Stomach (tissue), 9 donors: ENCODE results near the gene CS. TPM values are rescaled to one million over a fixed set of nuclear protein-coding genes. Genes with fewer than 3 reads are reported as not detected.
A peak's percentile ranks its signal among the peaks of the same experiment; 100 is the strongest.

Experiments used
- DNase-seq, 2 donors: peaks; one replicate each; pipeline versions ENCODE4 v3.0.0 to v3.0.0-alpha.2; 2013 to 2019
- H3K27ac ChIP-seq, 5 donors: fragments of 200-600 bp in 4 of 5; sonication (generic) in 4 of 5; one replicate each; pipeline ENCODE4 v1.5.1; 2013 to 2019; ENCODE audit warnings: mild to moderate bottlenecking in 1 of 5, moderate library complexity in 1 of 5
- H3K27me3 ChIP-seq, 3 donors: fragments of 200-600 bp; sonication (generic); one replicate each; pipeline ENCODE4 v1.5.1; 2017 to 2019; ENCODE audit warnings: mixed run types in 1 of 3
- H3K36me3 ChIP-seq, 4 donors: fragments of 200-600 bp; sonication (generic); 1 replicate in 3 of 4; 2 replicates in 1 of 4; pipeline ENCODE4 v1.5.1; 2016 to 2019
- H3K4me1 ChIP-seq, 4 donors: fragments of 200-600 bp; sonication (generic); one replicate each; pipeline ENCODE4 v1.5.1; 2016 to 2019
- H3K4me3 ChIP-seq, 4 donors: fragments of 200-600 bp; sonication (generic) in 3 of 4; one replicate each; pipeline ENCODE4 v1.5.1; 2016 to 2019; ENCODE audit warnings: mild to moderate bottlenecking in 1 of 4
- H3K9me3 ChIP-seq, 4 donors: fragments of 200-600 bp; sonication (generic); one replicate each; pipeline ENCODE4 v1.5.1; 2016 to 2019
- CTCF ChIP-seq, 7 experiments: fragments of 450-650 bp in 4 of 7; fragments of 200-600 bp in 3 of 7; sonication (generic) in 3 of 7; IDR thresholded peaks; one replicate each; pipeline ENCODE4 v1.5.1; 2016 to 2019; ENCODE audit warnings: antibody characterized with exemption in 7 of 7, control low read depth in 2 of 7, mild to moderate bottlenecking in 1 of 7
- EP300 ChIP-seq: sonication (generic); formaldehyde crosslinking; IDR thresholded peaks from one replicate; pipeline ENCODE4 v1.6.1; 2017; ENCODE audit warnings: antibody characterized with exemption
- POLR2A ChIP-seq, 4 donors: fragments of 450-650 bp; IDR thresholded peaks; one replicate each; pipeline ENCODE4 v1.6.1; 2016; ENCODE audit warnings: antibody characterized with exemption in 4 of 4, control low read depth in 2 of 4, mild to moderate bottlenecking in 1 of 4, moderate library complexity in 1 of 4
- POLR2AphosphoS5 ChIP-seq, 3 donors: sonication (generic); formaldehyde crosslinking; IDR thresholded peaks; one replicate each; pipeline ENCODE4 v1.6.1; 2016; ENCODE audit warnings: antibody characterized with exemption in 3 of 3
- WGBS, 5 donors: extraction: QIAGEN DNeasy Blood & Tissue Kit in 3 of 5; methylation state at CpG; one replicate each; pipeline versions ENCODE4 v1.1.5 to v1.1.7; 2013 to 2018; 5-methylcytosine and 5-hydroxymethylcytosine counted together
- intact Hi-C: fragments of 100-400 bp; cut with DNase I; formaldehyde crosslinking; loops from one replicate; pipeline ENCODE4 v1.15.1; 2023; ENCODE audit warnings: low total_unique reads
- polyA plus RNA-seq, 3 donors: library from polyadenylated mRNA; stranded (reverse); fragments of 200-250 nt; gene quantifications; one replicate each; pipeline ENCODE4 v1.2.3, GENCODE V29; 2013
- total RNA-seq, 5 donors: library from RNA; depleted of rRNA; stranded (reverse); fragments of >200 nt; gene quantifications; one replicate each; pipeline versions ENCODE4 v1.1.0 to v1.2.3, GENCODE V29; 2014 to 2016
- donor health status: healthy with polysubstance abuse.
- donor health status: Bipolar disorder and iron deficiency.
- donor health status: healthy.

CS gene
- total and polyA plus RNA-seq, 8 donors = 51.9 to 174 (median 114) TPM

GRCh38 chr12:56307221-56307965 lies 7.3 kb upstream of the CS start:
- no peak for TF ChIP-seq POLR2AphosphoS5 (IDR thresholded peaks at IDR 0.05)
- TF ChIP-seq EP300 = no peak
- no peak for TF ChIP-seq CTCF (IDR thresholded peaks at IDR 0.05)
- TF ChIP-seq POLR2A (IDR thresholded peaks at IDR 0.05) = no peak
- intact Hi-C loops = no loop called here
- H3K4me3 ChIP-seq = no peak overlapping the region
- H3K27ac ChIP-seq = no peak overlapping the region
- H3K36me3 ChIP-seq = peaks cover 23 to 86% (median 82%) of the 10 kb centered on the region in 4 donors
- no peaks in the 10 kb centered on the region for H3K9me3 ChIP-seq
- H3K27me3 ChIP-seq = no peaks in the 10 kb centered on the region
- DNase-seq = no peak
- WGBS, 5 donors = 95 to 96% (median 96%) methylated on average over 7 of the region's 7 CpGs
- H3K4me1 ChIP-seq = peaks cover 0 to 7% (median 3%) of the 10 kb centered on the region in 4 donors

- DNase-seq = no peak
- no peak overlapping the region for H3K27ac ChIP-seq
- H3K9me3 ChIP-seq = no peaks in the 10 kb centered on the region
- peaks cover 10 to 63% (median 59%) of the 10 kb centered on the region in 4 donors for H3K36me3 ChIP-seq
- H3K4me1 ChIP-seq = peaks cover 12 to 26% (median 21%) of the 10 kb centered on the region in 4 donors
- intact Hi-C loops = no loop called here
- WGBS, 5 donors = 89 to 93% (median 93%) methylated on average over 8 of the region's 8 CpGs
- H3K27me3 ChIP-seq = no peaks in the 10 kb centered on the region
- no peak overlapping the region for H3K4me3 ChIP-seq
- TF ChIP-seq EP300 (no peak), POLR2A (IDR thresholded peaks at IDR 0.05) (no peak), POLR2AphosphoS5 (IDR thresholded peaks at IDR 0.05) (no peak), CTCF (IDR thresholded peaks at IDR 0.05) (no peak)
These were observed 4.9 kb upstream of the CS start for GRCh38 chr12:56304872-56305590.

- DNase-seq = no peak
- Histone ChIP-seq H3K4me3 (no peak overlapping the region), H3K27me3 (no peaks in the 10 kb centered on the region), H3K36me3 (peaks cover 3 to 55% (median 51%) of the 10 kb centered on the region in 4 donors), H3K9me3 (no peaks in the 10 kb centered on the region), H3K4me1 (peaks cover 14 to 29% (median 24%) of the 10 kb centered on the region in 4 donors), H3K27ac (no peak overlapping the region)
- TF ChIP-seq EP300 (no peak), POLR2AphosphoS5 (IDR thresholded peaks at IDR 0.05) (no peak), CTCF (IDR thresholded peaks at IDR 0.05) (no peak), POLR2A (IDR thresholded peaks at IDR 0.05) (no peak)
- intact Hi-C loops = no loop called here
- WGBS, 5 donors = 84 to 93% (median 88%) methylated on average over 2 to 3 of the region's 3 CpGs
These were observed 4.1 kb upstream of the CS start for GRCh38 chr12:56304276-56304675.

- intact Hi-C loops = no loop called here
- Histone ChIP-seq H3K4me1 (peaks cover 40 to 62% (median 52%) of the 10 kb centered on the region in 4 donors), H3K27me3 (no peaks in the 10 kb centered on the region), H3K4me3 (peak overlapping the region; percentile 83 to 91 (median 88)), H3K9me3 (no peaks in the 10 kb centered on the region), H3K36me3 (peaks cover 0 to 40% (median 29%) of the 10 kb centered on the region in 4 donors), H3K27ac (peak overlapping the region; percentile 94 to 98 (median 97))
- 39 to 50% (median 41%) methylated on average over 17 to 21 of the region's 21 CpGs for WGBS, 5 donors
- DNase-seq = no peak
- TF ChIP-seq POLR2AphosphoS5 (IDR thresholded peaks at IDR 0.05) = peak in 1 of 3 donors; percentile 36
- no peak for TF ChIP-seq POLR2A (IDR thresholded peaks at IDR 0.05)
- TF ChIP-seq CTCF (IDR thresholded peaks at IDR 0.05) = no peak
- TF ChIP-seq EP300 = no peak
These were observed 724 bp upstream of the CS start for GRCh38 chr12:56300644-56301464.
